Stimulated activated CD8-positive, alpha-beta memory T cell treated with anti-CD3 and anti-CD28 coated beads, Interleukin-2, amount 100 ng/mL, for 1 hour (primary cell): ENCODE measurements around the gene RRN3.
"Not testable (repeated sequence)": the region's sequence is repeated elsewhere in the genome, so short reads cannot be mapped to it uniquely, and the experiment has no call there.

ENCODE experiments used
- DNase-seq, 2 donors: peaks; one replicate each; pipeline ENCODE4 v3.0.0-alpha.2; 2020; ENCODE audit warnings: low read depth in 2 of 2

RRN3 gene

GRCh38 chr16:15027503-15028344 lies 66.3 kb downstream of the RRN3 start:
- not testable (repeated sequence) for DNase-seq

GRCh38 chr16:15027051-15027450 lies 67.0 kb downstream of the RRN3 start:
- not testable (repeated sequence) for DNase-seq

- DNase-seq: not testable (repeated sequence)
Measured at GRCh38 chr16:15025234-15025951, 68.7 kb downstream of the RRN3 start.

GRCh38 chr16:15024858-15025199 lies 69.2 kb downstream of the RRN3 start:
- DNase-seq: not testable (repeated sequence)

GRCh38 chr16:15023381-15024077 lies 70.5 kb downstream of the RRN3 start:
- not testable (repeated sequence) for DNase-seq

GRCh38 chr16:15022194-15022593 lies 71.9 kb downstream of the RRN3 start:
- DNase-seq: peak; percentile 13 to 19

- DNase-seq: not testable (repeated sequence)
Measured at GRCh38 chr16:15021429-15021828, 72.6 kb downstream of the RRN3 start.

GRCh38 chr16:15016951-15017580 lies 77.0 kb downstream of the RRN3 start:
- DNase-seq: not testable (repeated sequence)

- not testable (repeated sequence) for DNase-seq
Measured at GRCh38 chr16:15016354-15016753, 77.7 kb downstream of the RRN3 start.

GRCh38 chr16:15015671-15016070 lies 78.4 kb downstream of the RRN3 start:
- DNase-seq: not testable (repeated sequence)

GRCh38 chr16:15012941-15013340 lies 81.1 kb downstream of the RRN3 start:
- not testable (repeated sequence) for DNase-seq
